GOT3 (cell line): ENCODE data around the gene LPA.
"Not testable (repeated sequence)": the region's sequence is repeated elsewhere in the genome, so short reads cannot be mapped to it uniquely, and the experiment has no call there.

ENCODE experiments used
- DNase-seq: peaks from one replicate; lab custom pipeline; 2025; ENCODE audit warnings: mixed read lengths; lab: John Stamatoyannopoulos, UW

Gene LPA

GRCh38 chr6:160667639-160668481 lies 3.8 kb upstream of the LPA start:
- DNase-seq, result no peak

- DNase-seq, result no peak
These were observed 1.2 kb downstream of the LPA start for GRCh38 chr6:160662842-160663241.

GRCh38 chr6:160662429-160662828 lies 1.6 kb downstream of the LPA start:
- DNase-seq, result no peak

- DNase-seq, result no peak
These were observed 2.9 kb downstream of the LPA start for GRCh38 chr6:160661216-160661615.

- no peak for DNase-seq
These were observed 4.5 kb downstream of the LPA start for GRCh38 chr6:160659562-160659961.

- DNase-seq, result no peak
These were observed 29.4 kb downstream of the LPA start for GRCh38 chr6:160634706-160635105.

- no peak for DNase-seq
These were observed 67.9 kb downstream of the LPA start for GRCh38 chr6:160595838-160596832.

- DNase-seq, result not testable (repeated sequence)
These were observed 68.8 kb downstream of the LPA start for GRCh38 chr6:160595297-160595696.

- DNase-seq, result no peak
These were observed 77.7 kb downstream of the LPA start for GRCh38 chr6:160586374-160586773.

- no peak for DNase-seq
These were observed 80.3 kb downstream of the LPA start for GRCh38 chr6:160583794-160584193.

- DNase-seq, result no peak
These were observed 82.7 kb downstream of the LPA start for GRCh38 chr6:160581406-160581805.

- not testable (repeated sequence) for DNase-seq
These were observed 85.6 kb downstream of the LPA start for GRCh38 chr6:160578515-160578914.

GRCh38 chr6:160573943-160574342 lies 90.1 kb downstream of the LPA start:
- DNase-seq, result no peak

GRCh38 chr6:160571201-160571600 lies 92.9 kb downstream of the LPA start:
- DNase-seq, result not testable (repeated sequence)

- DNase-seq, result no peak
These were observed 119.3 kb downstream of the LPA start for GRCh38 chr6:160544802-160545201.

GRCh38 chr6:160535270-160535669 lies 128.8 kb downstream of the LPA start:
- no peak for DNase-seq

- DNase-seq, result no peak
These were observed 129.9 kb downstream of the LPA start for GRCh38 chr6:160534050-160534696.

- no peak for DNase-seq
These were observed 131.8 kb downstream of the LPA start for GRCh38 chr6:160532315-160532714.

GRCh38 chr6:160531826-160532225 lies 132.2 kb downstream of the LPA start:
- DNase-seq, result no peak

GRCh38 chr6:160529524-160529923 lies 134.6 kb downstream of the LPA start:
- not testable (repeated sequence) for DNase-seq

GRCh38 chr6:160523223-160523622 lies 140.9 kb downstream of the LPA start:
- DNase-seq, result no peak
